NCI-H1092 (cell line): ENCODE data around the gene COL5A1.

Source experiments
- DNase-seq: peaks from one replicate; lab custom pipeline; 2025; lab: John Stamatoyannopoulos, UW

COL5A1 gene

GRCh38 chr9:134892221-134892620 is 250.6 kb downstream of the COL5A1 start:
- no peak for DNase-seq

- no peak for DNase-seq
These were observed 251.3 kb downstream of the COL5A1 start for GRCh38 chr9:134892820-134893420.
